Activated CD4-positive, alpha-beta memory T cell treated with anti-CD3 and anti-CD28 coated beads for 36 hours (primary cell): ENCODE results near the gene CLEC4D. TPM values are rescaled to one million over a fixed set of nuclear protein-coding genes. Genes with fewer than 3 reads are reported as not detected.
"Not testable (repeated sequence)": the region's sequence is repeated elsewhere in the genome, so short reads cannot be mapped to it uniquely, and the experiment has no call there.

Experiments
- CTCF ChIA-PET: fragments of 350-600 bp; sonication (Branson Sonifier 250); formaldehyde crosslinking; loops from one replicate; lab custom pipeline; 2021; ENCODE audit warnings: antibody characterized with exemption, inconsistent platforms; lab: Charles Lee
- POLR2A ChIA-PET: fragments of 350-600 bp; sonication (Branson Sonifier 250); formaldehyde crosslinking; loops from one replicate; lab custom pipeline; 2021; ENCODE audit warnings: antibody characterized with exemption; lab: Charles Lee
- DNase-seq: peaks from one replicate; pipeline ENCODE4 v3.0.0-alpha.2; 2020
- H3K27ac Mint-ChIP-seq: one replicate; pipeline ENCODE4 v1.8.0; 2021; ENCODE audit warnings: mixed read lengths
- H3K27me3 Mint-ChIP-seq: one replicate; pipeline ENCODE4 v1.8.0; 2021; ENCODE audit warnings: mixed read lengths
- H3K36me3 Mint-ChIP-seq: one replicate; pipeline ENCODE4 v1.8.0; 2021; ENCODE audit warnings: mixed read lengths
- H3K4me1 Mint-ChIP-seq: one replicate; pipeline ENCODE4 v1.8.0; 2021; ENCODE audit warnings: low read depth, mixed read lengths
- H3K4me3 Mint-ChIP-seq: one replicate; pipeline ENCODE4 v1.8.0; 2021; ENCODE audit warnings: mild to moderate bottlenecking, mixed read lengths
- H3K9me3 Mint-ChIP-seq: one replicate; pipeline ENCODE4 v1.8.0; 2021; ENCODE audit warnings: mixed read lengths
- intact Hi-C: fragments of 100-400 bp; cut with micrococcal nuclease; formaldehyde crosslinking; loops from one replicate; pipeline ENCODE4 v1.15.1; 2023
- total RNA-seq, 2 experiments: library from RNA; stranded (reverse); gene quantifications; one replicate each; pipeline ENCODE4 v1.2.3, GENCODE V29; 2021

The CLEC4D gene
- total RNA-seq, 2 experiments from 2014 or later: not detected

GRCh38 chr12:8499616-8500015 lies 13.7 kb upstream of the CLEC4D start:
- no peak overlapping the region for H3K4me3 Mint-ChIP-seq
- POLR2A ChIA-PET: no interaction called here
- CTCF ChIA-PET: interaction anchor here (1.4 kb wide), 1 partner anchor 45 kb away, joined by 6 read pairs; no protein-coding TSS in a partner anchor
- H3K9me3 Mint-ChIP-seq: no peaks in the 10 kb centered on the region
- DNase-seq: no peak
- H3K36me3 Mint-ChIP-seq: no peaks in the 10 kb centered on the region
- intact Hi-C loops: no loop called here
- peaks cover 6% of the 10 kb centered on the region for H3K27me3 Mint-ChIP-seq
- H3K27ac Mint-ChIP-seq: no peak overlapping the region
- H3K4me1 Mint-ChIP-seq: peaks cover 4% of the 10 kb centered on the region

- Mint-ChIP-seq H3K9me3 (no peaks in the 10 kb centered on the region), H3K27me3 (peaks cover 6% of the 10 kb centered on the region), H3K4me3 (no peak overlapping the region), H3K36me3 (no peaks in the 10 kb centered on the region), H3K27ac (no peak overlapping the region), H3K4me1 (peaks cover 4% of the 10 kb centered on the region)
- POLR2A ChIA-PET: no interaction called here
- DNase-seq: no peak
- intact Hi-C loops: no loop called here
- CTCF ChIA-PET: interaction anchor here (0.9 to 2.6 kb wide), 2 partner anchors 42 to 388 kb away, joined by 3 to 11 read pairs; no protein-coding TSS in a partner anchor
Measured at GRCh38 chr12:8501720-8502119, 11.6 kb upstream of the CLEC4D start.

- H3K27me3 Mint-ChIP-seq: peaks cover 3% of the 10 kb centered on the region
- ChIA-PET POLR2A (no interaction called here), CTCF (no interaction called here)
- H3K36me3 Mint-ChIP-seq: no peaks in the 10 kb centered on the region
- no peaks in the 10 kb centered on the region for H3K9me3 Mint-ChIP-seq
- H3K4me3 Mint-ChIP-seq: no peak overlapping the region
- no peak for DNase-seq
- peaks cover 4% of the 10 kb centered on the region for H3K4me1 Mint-ChIP-seq
- intact Hi-C loops: no loop called here
- no peak overlapping the region for H3K27ac Mint-ChIP-seq
Measured at GRCh38 chr12:8504351-8504750, 9.0 kb upstream of the CLEC4D start.

GRCh38 chr12:8507596-8507995 lies 5.7 kb upstream of the CLEC4D start:
- H3K36me3 Mint-ChIP-seq: no peaks in the 10 kb centered on the region
- no peak overlapping the region for H3K27ac Mint-ChIP-seq
- DNase-seq: no peak
- no peaks in the 10 kb centered on the region for H3K4me1 Mint-ChIP-seq
- no peak overlapping the region for H3K4me3 Mint-ChIP-seq
- POLR2A ChIA-PET: no interaction called here
- intact Hi-C loops: no loop called here
- CTCF ChIA-PET: no interaction called here
- H3K27me3 Mint-ChIP-seq: peaks cover 3% of the 10 kb centered on the region
- no peaks in the 10 kb centered on the region for H3K9me3 Mint-ChIP-seq

- intact Hi-C loops: no loop called here
- ChIA-PET POLR2A (no interaction called here), CTCF (no interaction called here)
- H3K4me1 Mint-ChIP-seq: no peaks in the 10 kb centered on the region
- no peaks in the 10 kb centered on the region for H3K36me3 Mint-ChIP-seq
- H3K27me3 Mint-ChIP-seq: peaks cover 3% of the 10 kb centered on the region
- H3K4me3 Mint-ChIP-seq: no peak overlapping the region
- no peak for DNase-seq
- no peaks in the 10 kb centered on the region for H3K9me3 Mint-ChIP-seq
- no peak overlapping the region for H3K27ac Mint-ChIP-seq
Measured at GRCh38 chr12:8508223-8508622, 5.1 kb upstream of the CLEC4D start.

- no peak overlapping the region for H3K4me3 Mint-ChIP-seq
- peaks cover 7% of the 10 kb centered on the region for H3K27me3 Mint-ChIP-seq
- intact Hi-C loops: no loop called here
- ChIA-PET POLR2A (no interaction called here), CTCF (interaction anchor here (0.7 to 1.5 kb wide), 2 partner anchors 35 to 272 kb away, joined by 3 to 4 read pairs; no protein-coding TSS in a partner anchor)
- no peak overlapping the region for H3K27ac Mint-ChIP-seq
- no peak for DNase-seq
- no peaks in the 10 kb centered on the region for H3K36me3 Mint-ChIP-seq
- no peaks in the 10 kb centered on the region for H3K4me1 Mint-ChIP-seq
- no peaks in the 10 kb centered on the region for H3K9me3 Mint-ChIP-seq
Measured at GRCh38 chr12:8508910-8509841, 4.1 kb upstream of the CLEC4D start.

GRCh38 chr12:8517971-8518370 lies 4.7 kb downstream of the CLEC4D start:
- Mint-ChIP-seq H3K4me1 (no peaks in the 10 kb centered on the region), H3K27me3 (peaks cover 34% of the 10 kb centered on the region), H3K4me3 (no peak overlapping the region), H3K9me3 (no peaks in the 10 kb centered on the region), H3K36me3 (no peaks in the 10 kb centered on the region), H3K27ac (no peak overlapping the region)
- ChIA-PET CTCF (interaction anchor here (1.9 kb wide), 1 partner anchor 26 kb away, joined by 5 read pairs; no protein-coding TSS in a partner anchor), POLR2A (no interaction called here)
- intact Hi-C loops: no loop called here
- DNase-seq: no peak

GRCh38 chr12:8519171-8519570 lies 5.9 kb downstream of the CLEC4D start:
- DNase-seq: no peak
- Mint-ChIP-seq H3K36me3 (no peaks in the 10 kb centered on the region), H3K4me3 (no peak overlapping the region), H3K4me1 (no peaks in the 10 kb centered on the region), H3K9me3 (no peaks in the 10 kb centered on the region), H3K27ac (no peak overlapping the region), H3K27me3 (peaks cover 34% of the 10 kb centered on the region)
- POLR2A ChIA-PET: no interaction called here
- intact Hi-C loops: no loop called here
- CTCF ChIA-PET: interaction anchor here (1.9 kb wide), 1 partner anchor 25 kb away, joined by 5 read pairs; no protein-coding TSS in a partner anchor

- Mint-ChIP-seq H3K27ac (no peak overlapping the region), H3K4me1 (no peaks in the 10 kb centered on the region), H3K27me3 (peaks cover 30% of the 10 kb centered on the region), H3K9me3 (peaks cover 4% of the 10 kb centered on the region), H3K4me3 (no peak overlapping the region), H3K36me3 (no peaks in the 10 kb centered on the region)
- ChIA-PET CTCF (interaction anchor here (0.8 kb wide), 1 partner anchor 17 kb away, joined by 4 read pairs; no protein-coding TSS in a partner anchor), POLR2A (no interaction called here)
- no peak for DNase-seq
- intact Hi-C loops: no loop called here
Measured at GRCh38 chr12:8527250-8528130, 14.2 kb downstream of the CLEC4D start.

GRCh38 chr12:8532045-8532444 lies 18.7 kb downstream of the CLEC4D start:
- ChIA-PET POLR2A (no interaction called here), CTCF (no interaction called here)
- no peak for DNase-seq
- H3K27me3 Mint-ChIP-seq: peaks cover 27% of the 10 kb centered on the region
- H3K27ac Mint-ChIP-seq: no peak overlapping the region
- intact Hi-C loops: no loop called here
- H3K9me3 Mint-ChIP-seq: no peaks in the 10 kb centered on the region
- H3K4me1 Mint-ChIP-seq: no peaks in the 10 kb centered on the region
- no peak overlapping the region for H3K4me3 Mint-ChIP-seq
- H3K36me3 Mint-ChIP-seq: no peaks in the 10 kb centered on the region

GRCh38 chr12:8537820-8538219 lies 24.5 kb downstream of the CLEC4D start:
- POLR2A ChIA-PET, H3K27ac Mint-ChIP-seq, DNase-seq, intact Hi-C loops, H3K4me3 Mint-ChIP-seq, CTCF ChIA-PET, H3K36me3 Mint-ChIP-seq, H3K9me3 Mint-ChIP-seq, H3K4me1 Mint-ChIP-seq: not testable (repeated sequence)
- peaks cover 42% of the 10 kb centered on the region for H3K27me3 Mint-ChIP-seq

- H3K36me3 Mint-ChIP-seq, H3K4me1 Mint-ChIP-seq, POLR2A ChIA-PET, H3K27ac Mint-ChIP-seq, H3K4me3 Mint-ChIP-seq, DNase-seq, H3K9me3 Mint-ChIP-seq: not testable (repeated sequence)
- CTCF ChIA-PET: interaction anchor here (0.6 to 1.2 kb wide), 2 partner anchors 55 to 509 kb away, joined by 3 read pairs; no protein-coding TSS in a partner anchor
- peaks cover 29% of the 10 kb centered on the region for H3K27me3 Mint-ChIP-seq
- intact Hi-C loops: loop anchor here (5.0 to 10.0 kb wide), 3 partner anchors 104 to 506 kb away; no protein-coding TSS in a partner anchor
Measured at GRCh38 chr12:8540831-8541230, 27.5 kb downstream of the CLEC4D start, which contains the start of gene CLEC4E. CLEC4E (minus strand) TSS chr12:8540905; CDS start chr12:8540797, 108 bp downstream.
